Pancreas (tissue), 10 donors: Measurements from ENCODE around the gene WNK2. TPM values are rescaled to one million over a fixed set of nuclear protein-coding genes. Genes with fewer than 3 reads are reported as not detected.

ENCODE experiments used
- ATAC-seq, 4 donors: fragments of 200-7000 bp; cut with Tn5 transposase; one replicate each; pipeline versions ENCODE4 v1.8.0 to v1.9.1; 2020; ENCODE audit warnings: mild to moderate bottlenecking in 4 of 4, moderate library complexity in 4 of 4
- DNase-seq, 6 donors: peaks; one replicate each; pipeline ENCODE4 v3.0.0-alpha.2; 2020
- FAIRE-seq: peaks from 2 replicates; lab custom pipeline; 2012; peaks lifted over from hg19 to GRCh38; lab: Jason Lieb, UNC
- H3K27ac ChIP-seq, 4 donors: fragments of 200-600 bp; sonication (generic); 1 replicate in 3 of 4; 2 replicates in 1 of 4; pipeline versions ENCODE4 v1.5.0 to v1.8.0; 2020
- H3K27me3 ChIP-seq, 4 donors: fragments of 200-600 bp; one replicate each; pipeline ENCODE4 v1.8.0; 2021
- H3K36me3 ChIP-seq, 3 donors: fragments of 200-600 bp; sonication (generic) in 1 of 3; one replicate each; pipeline versions ENCODE4 v1.5.0 to v1.8.0; 2020 to 2021
- H3K4me1 ChIP-seq, 3 donors: fragments of 200-600 bp; one replicate each; pipeline ENCODE4 v1.8.0; 2021
- H3K4me3 ChIP-seq, 4 donors: fragments of 200-600 bp; sonication (generic) in 2 of 4; one replicate each; pipeline versions ENCODE4 v1.5.0 to v1.8.0; 2020 to 2021
- H3K9me3 ChIP-seq, 4 donors: fragments of 200-600 bp; one replicate each; pipeline ENCODE4 v1.8.0; 2021
- WGBS, 2 donors: extraction: QIAGEN DNeasy Blood & Tissue Kit; methylation state at CpG; one replicate each; pipeline ENCODE4 v1.1.7; 2013; 5-methylcytosine and 5-hydroxymethylcytosine counted together
- intact Hi-C, 3 donors: fragments of 100-400 bp; cut with DNase I; formaldehyde crosslinking; loops; one replicate each; pipeline versions ENCODE4 v1.11.1 to v1.14.2; 2022
- polyA plus RNA-seq, 2 donors: library from polyadenylated mRNA; stranded (reverse); fragments of 200-250 nt; gene quantifications; one replicate each; pipeline ENCODE4 v1.2.3, GENCODE V29; 2013
- total RNA-seq, 6 donors: library from RNA; stranded (reverse); fragmentation: NEBNext Ultra II Directional in 4 of 6; extraction: Animal tissue kit (Norgen Biotek cat#: 25700) in 4 of 6; gene quantifications; one replicate each; pipeline versions ENCODE4 v1.2.1 to v1.2.4, GENCODE V29; 2021 to 2023
- TF ChIP-seq, protein P1 (sequence below), 4 donors: fragments of 200-600 bp; sonication (generic) in 3 of 4; IDR thresholded peaks; one replicate each; pipeline versions ENCODE4 v1.5.0 to v1.8.0; 2021; ENCODE audit warnings: antibody characterized with exemption in 4 of 4
- donor health status: healthy with polysubstance abuse.
- donor health status: DM: no; HTN: no; CAD: no; lungs with moderate emphysema.
- donor health status: DM: no; HTN: no; CAD: no.
- donor health status: control.
- donor health status: control.
- donor health status: Bipolar disorder and iron deficiency.
- donor health status: DM: yes; HTN: yes; CAD: no.
- donor health status: DM: no; HTN: no; CAD: no.
- donor health status: DM: no; HTN: no; CAD: no.
- donor health status: DM: yes; HTN: yes; CAD: no.

WNK2 gene
- total and polyA plus RNA-seq, 8 donors = 53.5 to 121 (median 89.4) TPM

DNA sequence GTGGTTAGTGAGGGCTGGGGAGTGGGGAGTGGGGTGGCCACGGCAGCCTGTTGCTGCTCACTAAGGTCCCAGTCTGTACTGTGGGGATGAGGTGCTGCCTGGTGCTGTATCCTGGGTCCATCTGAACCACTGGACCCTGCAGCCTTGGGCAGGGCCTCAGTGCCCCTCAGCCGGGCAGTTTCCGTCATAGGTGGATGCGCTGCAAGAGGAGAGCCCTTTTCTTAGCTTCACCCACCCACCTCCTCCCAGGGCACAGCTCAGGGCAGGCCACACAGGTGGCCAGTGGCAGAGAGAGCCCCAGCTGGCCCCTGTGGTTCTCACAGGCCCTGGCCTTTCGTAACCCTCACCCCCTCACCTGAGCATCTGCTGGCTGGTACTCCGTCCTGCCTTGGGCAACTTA lies 46.2 kb downstream of the WNK2 start:
- WGBS, 2 donors = 81 to 86% methylated on average over 6 of the region's 6 CpGs
- Histone ChIP-seq H3K27me3 (no peaks in the 10 kb centered on the region), H3K27ac (peak overlapping the region; percentile 54 to 95 (median 87)), H3K4me1 (peaks cover 19 to 68% (median 50%) of the 10 kb centered on the region in 3 donors), H3K4me3 (no peak overlapping the region), H3K9me3 (no peaks in the 10 kb centered on the region), H3K36me3 (no peaks in the 10 kb centered on the region)
- DNase-seq (peak in 2 of 6 donors; percentile 32 to 56), ATAC-seq (peak in 1 of 4 donors; percentile 1), FAIRE-seq (no peak)
- TF ChIP-seq, protein P1, sequence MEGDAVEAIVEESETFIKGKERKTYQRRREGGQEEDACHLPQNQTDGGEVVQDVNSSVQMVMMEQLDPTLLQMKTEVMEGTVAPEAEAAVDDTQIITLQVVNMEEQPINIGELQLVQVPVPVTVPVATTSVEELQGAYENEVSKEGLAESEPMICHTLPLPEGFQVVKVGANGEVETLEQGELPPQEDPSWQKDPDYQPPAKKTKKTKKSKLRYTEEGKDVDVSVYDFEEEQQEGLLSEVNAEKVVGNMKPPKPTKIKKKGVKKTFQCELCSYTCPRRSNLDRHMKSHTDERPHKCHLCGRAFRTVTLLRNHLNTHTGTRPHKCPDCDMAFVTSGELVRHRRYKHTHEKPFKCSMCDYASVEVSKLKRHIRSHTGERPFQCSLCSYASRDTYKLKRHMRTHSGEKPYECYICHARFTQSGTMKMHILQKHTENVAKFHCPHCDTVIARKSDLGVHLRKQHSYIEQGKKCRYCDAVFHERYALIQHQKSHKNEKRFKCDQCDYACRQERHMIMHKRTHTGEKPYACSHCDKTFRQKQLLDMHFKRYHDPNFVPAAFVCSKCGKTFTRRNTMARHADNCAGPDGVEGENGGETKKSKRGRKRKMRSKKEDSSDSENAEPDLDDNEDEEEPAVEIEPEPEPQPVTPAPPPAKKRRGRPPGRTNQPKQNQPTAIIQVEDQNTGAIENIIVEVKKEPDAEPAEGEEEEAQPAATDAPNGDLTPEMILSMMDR (IDR thresholded peaks at IDR 0.05) = no peak
- intact Hi-C loops = loop anchor here in 1 of 3 donors (5.0 kb wide), 1 partner anchor 33 kb away; no protein-coding TSS in a partner anchor

DNA sequence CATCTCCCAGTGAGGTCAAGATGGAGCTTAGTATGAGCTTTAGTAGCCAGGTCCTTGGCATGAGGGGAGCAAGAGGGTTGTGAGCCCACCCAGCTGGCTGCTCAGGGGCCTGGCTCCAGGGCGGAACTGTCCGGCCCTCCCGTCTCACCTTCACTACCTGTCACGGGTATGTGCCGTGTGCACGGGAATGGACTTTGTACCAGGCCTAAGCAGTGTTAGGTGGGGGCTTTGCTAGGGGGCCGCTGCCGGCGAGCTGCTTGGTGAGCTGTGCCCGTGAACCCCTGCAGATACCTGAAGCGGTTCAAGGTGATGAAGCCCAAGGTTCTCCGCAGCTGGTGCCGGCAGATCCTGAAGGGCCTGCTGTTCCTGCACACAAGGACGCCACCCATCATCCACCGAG lies 46.7 kb downstream of the WNK2 start:
- Histone ChIP-seq H3K4me3 (no peak overlapping the region), H3K36me3 (no peaks in the 10 kb centered on the region), H3K9me3 (no peaks in the 10 kb centered on the region), H3K27ac (peak overlapping the region; percentile 54 to 95 (median 87)), H3K4me1 (peaks cover 19 to 64% (median 50%) of the 10 kb centered on the region in 3 donors), H3K27me3 (no peaks in the 10 kb centered on the region)
- peak in 2 of 6 donors; percentile 42 to 82 for DNase-seq
- peak in 2 of 4 donors; percentile 51 to 54 for ATAC-seq
- FAIRE-seq = no peak
- TF ChIP-seq, protein P1 (IDR thresholded peaks at IDR 0.05) = no peak
- intact Hi-C loops = loop anchor here in 1 of 3 donors (5.0 kb wide), 1 partner anchor 33 kb away; no protein-coding TSS in a partner anchor
- 23 to 24% methylated on average over 15 of the region's 15 CpGs for WGBS, 2 donors

DNA sequence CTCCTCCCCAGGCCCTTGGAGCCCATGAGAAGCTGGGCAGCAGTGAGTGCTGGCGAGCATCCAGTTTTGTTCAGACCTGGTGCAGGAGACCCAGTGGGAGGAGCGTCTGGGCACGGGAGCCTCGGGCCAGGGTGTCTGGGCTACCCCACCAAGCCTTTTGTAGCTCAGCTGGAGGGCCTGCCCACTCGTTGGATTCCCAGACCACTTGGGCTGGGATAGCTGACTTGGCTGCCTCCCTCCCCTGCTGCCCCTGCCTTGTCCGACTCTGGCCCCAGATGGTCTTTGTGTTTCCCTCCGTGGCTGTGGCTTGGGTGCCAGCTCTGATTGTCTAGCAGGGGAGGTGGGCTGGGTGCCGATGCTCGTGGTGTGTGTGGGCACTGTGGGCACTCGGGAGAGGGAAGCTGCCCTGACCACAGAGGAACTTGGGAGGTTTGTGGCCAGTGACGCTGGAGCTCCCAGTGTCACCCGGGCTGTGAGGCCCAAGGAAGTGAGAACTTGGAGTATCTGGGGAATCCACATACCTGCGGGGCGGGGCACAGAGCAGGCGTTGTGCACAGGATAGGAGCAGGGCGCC lies 47.3 kb downstream of the WNK2 start:
- WGBS, 2 donors = 16 to 19% methylated on average over 16 of the region's 16 CpGs
- H3K9me3 ChIP-seq = no peaks in the 10 kb centered on the region
- H3K4me1 ChIP-seq = peaks cover 19 to 61% (median 50%) of the 10 kb centered on the region in 3 donors
- H3K4me3 ChIP-seq = no peak overlapping the region
- H3K36me3 ChIP-seq = peaks cover 0 to 2% (median 0%) of the 10 kb centered on the region in 3 donors
- ATAC-seq (peak; percentile 86 to 92 (median 90)), FAIRE-seq (no peak), DNase-seq (peak; percentile 90 to 98 (median 96))
- H3K27ac ChIP-seq = peak overlapping the region; percentile 54 to 95 (median 87)
- no peaks in the 10 kb centered on the region for H3K27me3 ChIP-seq
- TF ChIP-seq, protein P1 (IDR thresholded peaks at IDR 0.05) = no peak
- intact Hi-C loops = loop anchor here in 1 of 3 donors (5.0 kb wide), 1 partner anchor 34 kb away; no protein-coding TSS in a partner anchor

DNA sequence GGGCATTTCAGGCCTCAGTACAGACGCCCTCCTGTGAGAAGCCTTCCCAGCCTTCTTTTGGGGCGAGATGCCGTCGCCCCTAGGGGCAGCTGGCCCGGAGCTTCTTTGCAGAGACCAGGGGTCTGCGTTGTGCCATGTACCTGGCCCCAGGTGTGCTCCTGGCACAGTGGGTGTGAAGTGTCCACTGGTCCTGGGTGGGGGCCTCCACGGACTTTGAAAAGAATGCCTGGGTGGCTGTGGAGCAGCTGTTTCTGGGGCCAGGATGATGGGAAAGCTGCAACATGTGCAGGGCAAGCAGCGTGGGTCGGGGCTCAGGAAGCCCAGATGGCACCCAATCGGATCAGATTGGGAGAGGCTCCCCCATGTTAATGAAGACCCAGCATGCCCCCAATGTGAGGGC lies 47.8 kb downstream of the WNK2 start:
- 52 to 57% methylated on average over 10 of the region's 10 CpGs for WGBS, 2 donors
- Histone ChIP-seq H3K4me3 (no peak overlapping the region), H3K27ac (peak overlapping the region; percentile 54 to 95 (median 87)), H3K4me1 (peaks cover 19 to 57% (median 50%) of the 10 kb centered on the region in 3 donors), H3K36me3 (peaks cover 0 to 5% (median 0%) of the 10 kb centered on the region in 3 donors), H3K27me3 (no peaks in the 10 kb centered on the region), H3K9me3 (no peaks in the 10 kb centered on the region)
- DNase-seq = no peak
- TF ChIP-seq, protein P1 (IDR thresholded peaks at IDR 0.05) = no peak
- intact Hi-C loops = loop anchor here in 1 of 3 donors (5.0 kb wide), 1 partner anchor 34 kb away; no protein-coding TSS in a partner anchor
- no peak for FAIRE-seq
- peak in 1 of 4 donors; percentile 2 for ATAC-seq
